ENCODE data around the gene DTWD2. TPM values are rescaled to one million over a fixed set of nuclear protein-coding genes. Genes with fewer than 3 reads are reported as not detected.

Gene DTWD2, protein sequence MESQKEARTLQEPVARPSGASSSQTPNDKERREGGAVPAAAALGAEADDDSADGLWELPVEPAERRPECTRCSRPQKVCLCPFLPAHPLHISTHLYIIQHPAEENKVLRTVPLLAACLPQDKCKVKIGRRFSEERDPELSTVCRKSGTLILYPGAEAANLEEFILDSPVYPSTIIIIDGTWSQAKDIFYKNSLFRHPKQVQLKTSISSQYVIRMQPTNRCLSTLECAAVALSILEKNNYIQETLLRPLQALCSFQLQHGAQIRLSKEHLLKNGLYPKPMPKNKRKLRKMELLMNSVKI
- 1.1 and 2.1 TPM in 2 replicates for total RNA-seq

DNA sequence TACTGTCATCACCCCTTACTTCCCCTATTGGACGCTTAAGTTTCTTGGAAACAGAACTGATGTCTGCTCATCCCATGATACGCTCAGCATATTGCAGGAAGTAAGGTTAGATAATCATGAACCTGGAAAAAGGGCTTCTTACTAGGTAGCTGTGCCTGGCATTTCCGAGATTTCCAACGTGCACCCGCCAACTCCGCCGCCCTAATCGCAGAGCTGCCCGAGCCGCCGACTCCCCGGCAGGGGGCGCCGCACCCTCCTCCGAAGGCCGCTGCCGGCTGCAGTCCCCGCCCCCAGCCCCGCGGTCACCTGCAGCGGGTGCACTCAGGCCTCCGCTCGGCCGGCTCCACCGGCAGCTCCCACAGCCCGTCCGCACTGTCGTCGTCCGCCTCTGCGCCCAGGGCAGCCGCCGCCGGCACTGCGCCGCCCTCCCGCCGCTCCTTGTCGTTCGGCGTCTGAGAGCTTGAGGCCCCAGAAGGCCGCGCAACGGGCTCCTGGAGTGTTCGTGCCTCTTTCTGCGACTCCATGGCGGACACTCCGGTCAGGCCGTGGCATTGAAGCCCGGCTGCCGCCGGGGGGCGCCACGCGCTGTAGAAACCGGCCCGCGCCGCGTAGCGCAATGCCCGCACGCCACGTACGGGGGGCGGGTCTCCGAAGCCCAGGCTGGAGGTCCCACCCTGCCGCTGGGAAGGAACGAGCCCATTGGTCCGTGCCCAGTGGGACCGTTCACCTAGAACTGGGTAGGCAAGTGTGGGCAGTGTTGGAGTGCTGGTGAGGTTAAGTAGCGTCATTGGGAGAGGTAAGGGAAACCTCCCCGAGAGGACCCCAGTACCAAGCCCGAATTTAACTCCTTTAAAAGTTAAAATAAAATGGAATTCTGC, at the start of gene DTWD2:
Gene DTWD2 (minus strand): TSS at position 560 of the 878 bp plus-strand sequence. CDS start 36 bp downstream, at position 524.

Other genes starting within 250 kb of the DTWD2 start
- 17.5 and 18.8 TPM in 2 replicates for gene DMXL1, start 82.5 kb upstream of the DTWD2 start, total RNA-seq